Glutamatergic neuron (in vitro differentiated cells): ENCODE data around the gene SYNGAP1. TPM values are rescaled to one million over a fixed set of nuclear protein-coding genes. Genes with fewer than 3 reads are reported as not detected.
"Not testable (repeated sequence)": the region's sequence is repeated elsewhere in the genome, so short reads cannot be mapped to it uniquely, and the experiment has no call there.

ENCODE experiments used
- DNase-seq: peaks from one replicate; pipeline ENCODE4 v3.0.0; 2022
- H3K27ac Mint-ChIP-seq: one replicate; pipeline ENCODE4 v1.8.0; 2020; ENCODE audit warnings: mild to moderate bottlenecking, mixed read lengths, inconsistent platforms; ENCODE audit not compliant: unreplicated experiment
- H3K27me3 Mint-ChIP-seq: one replicate; pipeline ENCODE4 v1.8.0; 2020; ENCODE audit warnings: mild to moderate bottlenecking, moderate library complexity, mixed read lengths, inconsistent platforms; ENCODE audit not compliant: unreplicated experiment
- H3K36me3 Mint-ChIP-seq: one replicate; pipeline ENCODE4 v1.8.0; 2020; ENCODE audit warnings: mild to moderate bottlenecking, mixed read lengths, inconsistent platforms; ENCODE audit not compliant: unreplicated experiment
- H3K4me1 Mint-ChIP-seq: one replicate; pipeline ENCODE4 v1.8.0; 2020; ENCODE audit warnings: mild to moderate bottlenecking, low read depth, mixed read lengths, inconsistent platforms; ENCODE audit not compliant: unreplicated experiment
- H3K4me3 Mint-ChIP-seq: one replicate; pipeline ENCODE4 v1.8.0; 2020; ENCODE audit warnings: mild to moderate bottlenecking, mixed read lengths, inconsistent platforms; ENCODE audit not compliant: unreplicated experiment
- H3K9me3 Mint-ChIP-seq: one replicate; pipeline ENCODE4 v1.8.0; 2020; ENCODE audit warnings: mild to moderate bottlenecking, moderate library complexity, mixed read lengths, inconsistent platforms; ENCODE audit not compliant: unreplicated experiment
- total RNA-seq: library from RNA; stranded (reverse); fragmentation: NEBNext Ultra II Directional; extraction: Animal tissue kit (Norgen Biotek cat#: 25700); gene quantifications from one replicate; pipeline ENCODE4 v1.2.1, GENCODE V29; 2021; ENCODE audit not compliant: unreplicated experiment
- TF ChIP-seq, protein P1 (sequence below): fragments of 200-600 bp; sonication (generic); IDR thresholded peaks from one replicate; pipeline ENCODE4 v1.5.0; 2021; ENCODE audit not compliant: partially characterized antibody, unreplicated experiment

SYNGAP1 gene
- total RNA-seq, 1 donor from 2014 or later = 75.1 TPM

DNA sequence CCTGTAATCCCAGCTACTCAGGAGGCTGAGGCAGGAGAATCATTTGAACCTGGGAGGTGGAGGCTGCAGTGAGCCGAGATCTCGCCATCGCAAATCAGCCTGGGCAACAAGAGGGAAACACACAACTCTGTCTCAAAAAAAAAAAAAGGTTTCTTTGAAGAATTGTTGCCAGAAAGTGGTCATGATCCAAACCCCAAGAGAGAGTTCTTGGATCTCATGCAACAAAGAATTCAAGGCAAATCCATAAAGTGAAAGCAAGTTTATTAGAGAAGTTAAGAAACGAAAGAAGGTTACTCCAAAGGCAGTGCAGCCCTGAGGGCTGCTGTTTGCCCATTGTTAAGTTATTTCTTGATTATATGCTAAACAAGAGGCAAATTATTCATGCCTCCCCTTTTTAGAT, 42.7 kb upstream of the SYNGAP1 start:
- H3K4me1 Mint-ChIP-seq = peaks cover 18% of the 10 kb centered on the region
- no peak for DNase-seq
- no peak overlapping the region for H3K4me3 Mint-ChIP-seq
- peaks cover 1% of the 10 kb centered on the region for H3K9me3 Mint-ChIP-seq
- peaks cover 3% of the 10 kb centered on the region for H3K27me3 Mint-ChIP-seq
- TF ChIP-seq, protein P1, sequence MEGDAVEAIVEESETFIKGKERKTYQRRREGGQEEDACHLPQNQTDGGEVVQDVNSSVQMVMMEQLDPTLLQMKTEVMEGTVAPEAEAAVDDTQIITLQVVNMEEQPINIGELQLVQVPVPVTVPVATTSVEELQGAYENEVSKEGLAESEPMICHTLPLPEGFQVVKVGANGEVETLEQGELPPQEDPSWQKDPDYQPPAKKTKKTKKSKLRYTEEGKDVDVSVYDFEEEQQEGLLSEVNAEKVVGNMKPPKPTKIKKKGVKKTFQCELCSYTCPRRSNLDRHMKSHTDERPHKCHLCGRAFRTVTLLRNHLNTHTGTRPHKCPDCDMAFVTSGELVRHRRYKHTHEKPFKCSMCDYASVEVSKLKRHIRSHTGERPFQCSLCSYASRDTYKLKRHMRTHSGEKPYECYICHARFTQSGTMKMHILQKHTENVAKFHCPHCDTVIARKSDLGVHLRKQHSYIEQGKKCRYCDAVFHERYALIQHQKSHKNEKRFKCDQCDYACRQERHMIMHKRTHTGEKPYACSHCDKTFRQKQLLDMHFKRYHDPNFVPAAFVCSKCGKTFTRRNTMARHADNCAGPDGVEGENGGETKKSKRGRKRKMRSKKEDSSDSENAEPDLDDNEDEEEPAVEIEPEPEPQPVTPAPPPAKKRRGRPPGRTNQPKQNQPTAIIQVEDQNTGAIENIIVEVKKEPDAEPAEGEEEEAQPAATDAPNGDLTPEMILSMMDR = no peak
- no peaks in the 10 kb centered on the region for H3K36me3 Mint-ChIP-seq
- H3K27ac Mint-ChIP-seq = no peak overlapping the region

DNA sequence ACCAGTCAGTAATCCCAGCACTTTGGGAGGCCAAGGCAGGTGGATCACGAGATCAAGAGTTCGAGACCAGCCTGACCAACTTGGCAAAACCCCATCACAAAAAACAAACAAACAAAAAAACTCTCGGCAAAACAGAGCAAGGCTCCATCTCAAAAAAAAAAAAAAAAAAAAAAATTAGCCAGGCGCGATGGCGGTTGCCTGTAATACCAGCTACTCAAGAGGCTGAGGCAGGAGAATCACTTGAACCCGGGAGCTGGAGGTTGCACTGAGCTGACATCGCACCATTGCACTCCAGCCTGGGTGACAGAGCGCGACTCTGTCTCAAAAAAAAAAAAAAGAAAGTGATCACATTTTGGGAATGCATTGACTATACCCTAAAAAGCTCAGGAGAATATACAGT, 40.7 kb upstream of the SYNGAP1 start:
- H3K36me3 Mint-ChIP-seq, DNase-seq, H3K4me3 Mint-ChIP-seq, H3K9me3 Mint-ChIP-seq, H3K27ac Mint-ChIP-seq, H3K27me3 Mint-ChIP-seq: not testable (repeated sequence)
- peaks cover 14% of the 10 kb centered on the region for H3K4me1 Mint-ChIP-seq

- TF ChIP-seq, protein P1 = no peak
- peaks cover 4% of the 10 kb centered on the region for H3K9me3 Mint-ChIP-seq
- no peak overlapping the region for H3K4me3 Mint-ChIP-seq
- peaks cover 2% of the 10 kb centered on the region for H3K27me3 Mint-ChIP-seq
- H3K36me3 Mint-ChIP-seq = no peaks in the 10 kb centered on the region
- H3K27ac Mint-ChIP-seq = no peak overlapping the region
- no peak for DNase-seq
- peaks cover 10% of the 10 kb centered on the region for H3K4me1 Mint-ChIP-seq
These were observed 39.4 kb upstream of the SYNGAP1 start for GRCh38 chr6:33380272-33380981.

- TF ChIP-seq, protein P1 = no peak
- no peak overlapping the region for H3K4me3 Mint-ChIP-seq
- H3K36me3 Mint-ChIP-seq = no peaks in the 10 kb centered on the region
- peaks cover 2% of the 10 kb centered on the region for H3K27me3 Mint-ChIP-seq
- H3K9me3 Mint-ChIP-seq = peaks cover 4% of the 10 kb centered on the region
- peaks cover 10% of the 10 kb centered on the region for H3K4me1 Mint-ChIP-seq
- no peak for DNase-seq
- peak overlapping the region; percentile 5 for H3K27ac Mint-ChIP-seq
These were observed 36.3 kb upstream of the SYNGAP1 start for GRCh38 chr6:33383427-33384185.

GRCh38 chr6:33384581-33385020, 35.3 kb upstream of the SYNGAP1 start:
- DNase-seq = peak; percentile 59
- peak overlapping the region; percentile 87 for H3K27ac Mint-ChIP-seq
- H3K27me3 Mint-ChIP-seq = peaks cover 2% of the 10 kb centered on the region
- H3K4me1 Mint-ChIP-seq = peaks cover 10% of the 10 kb centered on the region
- no peaks in the 10 kb centered on the region for H3K36me3 Mint-ChIP-seq
- H3K4me3 Mint-ChIP-seq = peak overlapping the region; percentile 65
- peaks cover 4% of the 10 kb centered on the region for H3K9me3 Mint-ChIP-seq
- TF ChIP-seq, protein P1 = peak; percentile 30
